Keratinocyte (primary cell): ENCODE results near the gene SLC29A2. TPM values are rescaled to one million over a fixed set of nuclear protein-coding genes. Genes with fewer than 3 reads are reported as not detected.

ENCODE experiments used
- DNase-seq: peaks from one replicate; pipeline ENCODE4 v3.0.0-alpha.2; 2011; ENCODE audit warnings: low read depth, missing footprints, low spot score
- FAIRE-seq: peaks from 2 replicates; lab custom pipeline; 2011; peaks lifted over from hg19 to GRCh38; lab: Jason Lieb, UNC
- H2AFZ ChIP-seq: 2 replicates; pipeline ENCODE4 v1.6.0; 2012; ENCODE audit warnings: low read length, control low read depth, inconsistent platforms; ENCODE audit not compliant: control insufficient read depth
- H3K27ac ChIP-seq: 2 replicates; pipeline ENCODE4 v1.5.1; 2011; ENCODE audit warnings: low read length; ENCODE audit not compliant: control insufficient read depth, insufficient read depth
- H3K27me3 ChIP-seq: 3 replicates; pipeline ENCODE4 v1.6.0; 2011; ENCODE audit warnings: low read length; ENCODE audit not compliant: control insufficient read depth, insufficient read depth; ENCODE audit errors: extremely low read depth
- H3K36me3 ChIP-seq, 2 experiments: 2 replicates in 1 of 2; 3 replicates in 1 of 2; pipeline ENCODE4 v1.5.1; 2011; ENCODE audit warnings: low read length in 2 of 2, mild to moderate bottlenecking in 1 of 2; ENCODE audit not compliant: control insufficient read depth in 2 of 2, insufficient read depth in 2 of 2; ENCODE audit errors: extremely low read depth in 1 of 2
- H3K4me1 ChIP-seq: 3 replicates; pipeline ENCODE4 v1.5.1; 2011; ENCODE audit warnings: low read length; ENCODE audit not compliant: control insufficient read depth, insufficient read depth; ENCODE audit errors: extremely low read depth
- H3K4me2 ChIP-seq: 3 replicates; pipeline ENCODE4 v1.6.0; 2011; ENCODE audit warnings: low read depth, low read length; ENCODE audit not compliant: control insufficient read depth, insufficient read depth; ENCODE audit errors: extremely low read depth
- H3K4me3 ChIP-seq, 3 experiments: fragments of 200-600 bp in 1 of 3; sonication (generic) in 1 of 3; 2 replicates in 2 of 3; 3 replicates in 1 of 3; pipeline ENCODE4 v1.5.1; 2011 to 2016; ENCODE audit warnings: low read length in 3 of 3, mild to moderate bottlenecking in 3 of 3, control low read depth in 2 of 3, inconsistent platforms in 1 of 3, low read depth in 1 of 3, mixed read lengths in 1 of 3, mixed run types in 1 of 3, moderate library complexity in 1 of 3; ENCODE audit not compliant: control insufficient read depth in 2 of 3, insufficient read depth in 2 of 3; ENCODE audit errors: extremely low read depth in 1 of 3
- H3K79me2 ChIP-seq: 2 replicates; pipeline ENCODE4 v1.6.0; 2012; ENCODE audit warnings: low read length; ENCODE audit not compliant: control insufficient read depth, insufficient read depth
- H3K9ac ChIP-seq: 3 replicates; pipeline ENCODE4 v1.6.0; 2011; ENCODE audit warnings: low read length; ENCODE audit not compliant: control insufficient read depth, insufficient read depth; ENCODE audit errors: extremely low read depth
- H3K9me1 ChIP-seq: 3 replicates; pipeline ENCODE4 v1.6.0; 2011; ENCODE audit warnings: low read length; ENCODE audit not compliant: control insufficient read depth, insufficient read depth; ENCODE audit errors: extremely low read depth
- H3K9me3 ChIP-seq: 2 replicates; pipeline ENCODE4 v1.5.1; 2012; ENCODE audit warnings: low read depth, low read length; ENCODE audit not compliant: control insufficient read depth
- H4K20me1 ChIP-seq: 3 replicates; pipeline ENCODE4 v1.6.0; 2011; ENCODE audit warnings: low read length; ENCODE audit not compliant: control insufficient read depth, insufficient read depth; ENCODE audit errors: extremely low read depth
- EZH2 ChIP-seq: IDR thresholded peaks from one replicate; pipeline ENCODE4 v1.6.1; 2012; ENCODE audit warnings: inconsistent platforms, mild to moderate bottlenecking, low read length, moderate library complexity
- dilution Hi-C: fragments of 300-500 bp; cut with MboI; formaldehyde crosslinking; loops from one replicate; pipeline ENCODE4 v1.7.0; 2020; ENCODE audit warnings: low sequenced_read_pairs; ENCODE audit not compliant: extremely low pct_ligation_motif_present
- polyA plus RNA-seq, 5 experiments: library from polyadenylated mRNA; depleted of rRNA in 3 of 5; stranded (reverse) in 3 of 5; stranded (forward) in 1 of 5; unstranded in 1 of 5; fragments of >200 nt; gene quantifications; 1 replicate in 1 of 5; 2 replicates in 3 of 5; 3 replicates in 1 of 5; pipeline versions ENCODE4 v1.2.1 to v1.2.3, GENCODE V29; 2011 to 2012; ENCODE audit warnings: missing spikeins in 2 of 5, low read depth in 1 of 5, low replicate concordance in 1 of 5
- TF ChIP-seq, protein P1 (sequence below), 3 experiments: IDR thresholded peaks in 1 of 3; conservative IDR thresholded peaks in 1 of 3; optimal IDR thresholded peaks in 1 of 3; 2 replicates in 2 of 3; 3 replicates in 1 of 3; pipeline versions ENCODE3 to v1.5.1; 2011; ENCODE audit warnings: low read length in 3 of 3, mild to moderate bottlenecking in 3 of 3, moderate library complexity in 2 of 3, control low read depth in 1 of 3, inconsistent platforms in 1 of 3; ENCODE audit not compliant: insufficient read depth in 2 of 3; ENCODE audit errors: extremely low read depth in 1 of 3

The SLC29A2 gene
- polyA plus RNA-seq, 1 donor (not counting 4 experiments of a cell fraction or from before 2014, with no cell fraction given), result 1.7 TPM

DNA sequence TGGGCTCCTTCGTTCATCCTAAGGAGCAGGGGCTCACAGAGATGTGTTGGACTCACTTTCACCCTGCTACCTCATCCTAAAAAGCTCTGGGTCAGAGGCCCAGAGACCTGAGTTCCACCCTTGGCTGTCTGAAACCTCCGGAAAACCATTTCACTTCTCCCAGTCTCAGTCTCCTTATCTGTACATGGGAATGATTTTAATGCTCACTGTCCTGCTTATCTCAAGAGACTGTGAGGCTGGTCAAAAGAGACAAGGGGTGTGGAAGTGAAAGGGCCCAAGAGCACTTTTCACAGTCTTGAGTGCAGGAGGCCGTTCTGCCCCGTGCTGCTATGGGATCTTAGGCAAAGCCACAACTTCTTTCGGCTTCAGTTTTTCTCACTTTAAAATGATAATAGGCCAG lies 36.1 kb upstream of the SLC29A2 start:
- Histone ChIP-seq H3K4me3 (no peak overlapping the region), H3K9me3 (no peaks in the 10 kb centered on the region), H3K27ac (no peak overlapping the region), H3K36me3 (no peaks in the 10 kb centered on the region), H3K4me2 (no peak overlapping the region), H2AFZ (no peak overlapping the region), H3K79me2 (no peaks in the 10 kb centered on the region), H3K9ac (no peak overlapping the region), H3K9me1 (no peaks in the 10 kb centered on the region), H3K27me3 (peaks cover 42% of the 10 kb centered on the region), H3K4me1 (peaks cover 2% of the 10 kb centered on the region), H4K20me1 (no peaks in the 10 kb centered on the region)
- no peak for FAIRE-seq
- dilution Hi-C loops, result no loop called here
- no peak for DNase-seq
- TF ChIP-seq, protein P1, sequence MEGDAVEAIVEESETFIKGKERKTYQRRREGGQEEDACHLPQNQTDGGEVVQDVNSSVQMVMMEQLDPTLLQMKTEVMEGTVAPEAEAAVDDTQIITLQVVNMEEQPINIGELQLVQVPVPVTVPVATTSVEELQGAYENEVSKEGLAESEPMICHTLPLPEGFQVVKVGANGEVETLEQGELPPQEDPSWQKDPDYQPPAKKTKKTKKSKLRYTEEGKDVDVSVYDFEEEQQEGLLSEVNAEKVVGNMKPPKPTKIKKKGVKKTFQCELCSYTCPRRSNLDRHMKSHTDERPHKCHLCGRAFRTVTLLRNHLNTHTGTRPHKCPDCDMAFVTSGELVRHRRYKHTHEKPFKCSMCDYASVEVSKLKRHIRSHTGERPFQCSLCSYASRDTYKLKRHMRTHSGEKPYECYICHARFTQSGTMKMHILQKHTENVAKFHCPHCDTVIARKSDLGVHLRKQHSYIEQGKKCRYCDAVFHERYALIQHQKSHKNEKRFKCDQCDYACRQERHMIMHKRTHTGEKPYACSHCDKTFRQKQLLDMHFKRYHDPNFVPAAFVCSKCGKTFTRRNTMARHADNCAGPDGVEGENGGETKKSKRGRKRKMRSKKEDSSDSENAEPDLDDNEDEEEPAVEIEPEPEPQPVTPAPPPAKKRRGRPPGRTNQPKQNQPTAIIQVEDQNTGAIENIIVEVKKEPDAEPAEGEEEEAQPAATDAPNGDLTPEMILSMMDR (optimal IDR thresholded peaks at IDR 0.05 in 1 of 3, IDR thresholded peaks at IDR 0.05 in 1 of 3, conservative IDR thresholded peaks at IDR 0.05 in 1 of 3; ENCODE audit: extremely low read depth in 1 of 3, insufficient read depth in 2 of 3, low read length in 3 of 3), result no peak
- TF ChIP-seq EZH2, result no peak

- Histone ChIP-seq H2AFZ (no peak overlapping the region), H4K20me1 (no peaks in the 10 kb centered on the region), H3K36me3 (no peaks in the 10 kb centered on the region), H3K4me1 (no peaks in the 10 kb centered on the region), H3K9me1 (no peaks in the 10 kb centered on the region), H3K4me2 (no peak overlapping the region), H3K27ac (no peak overlapping the region), H3K9me3 (no peaks in the 10 kb centered on the region), H3K4me3 (no peak overlapping the region), H3K27me3 (no peaks in the 10 kb centered on the region), H3K79me2 (no peaks in the 10 kb centered on the region), H3K9ac (no peak overlapping the region)
- DNase-seq, result no peak
- FAIRE-seq, result no peak
- no peak for TF ChIP-seq EZH2
- TF ChIP-seq, protein P1 (optimal IDR thresholded peaks at IDR 0.05 in 1 of 3, IDR thresholded peaks at IDR 0.05 in 1 of 3, conservative IDR thresholded peaks at IDR 0.05 in 1 of 3; ENCODE audit: extremely low read depth in 1 of 3, insufficient read depth in 2 of 3, low read length in 3 of 3), result no peak
- dilution Hi-C loops, result no loop called here
Observed at GRCh38 chr11:66393954-66394353, 22.4 kb upstream of the SLC29A2 start.
